Camera-type eye (tissue), 1 donor: Measurements from ENCODE around the gene XAF1. TPM values are rescaled to one million over a fixed set of nuclear protein-coding genes. Genes with fewer than 3 reads are reported as not detected.

Source experiments
- total RNA-seq: library from RNA; depleted of rRNA; stranded (reverse); fragments of >200 nt; gene quantifications from one replicate; pipeline ENCODE4 v1.2.3, GENCODE V29; 2014

XAF1 gene, protein sequence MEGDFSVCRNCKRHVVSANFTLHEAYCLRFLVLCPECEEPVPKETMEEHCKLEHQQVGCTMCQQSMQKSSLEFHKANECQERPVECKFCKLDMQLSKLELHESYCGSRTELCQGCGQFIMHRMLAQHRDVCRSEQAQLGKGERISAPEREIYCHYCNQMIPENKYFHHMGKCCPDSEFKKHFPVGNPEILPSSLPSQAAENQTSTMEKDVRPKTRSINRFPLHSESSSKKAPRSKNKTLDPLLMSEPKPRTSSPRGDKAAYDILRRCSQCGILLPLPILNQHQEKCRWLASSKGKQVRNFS
- 30.8 TPM for total RNA-seq

DNA sequence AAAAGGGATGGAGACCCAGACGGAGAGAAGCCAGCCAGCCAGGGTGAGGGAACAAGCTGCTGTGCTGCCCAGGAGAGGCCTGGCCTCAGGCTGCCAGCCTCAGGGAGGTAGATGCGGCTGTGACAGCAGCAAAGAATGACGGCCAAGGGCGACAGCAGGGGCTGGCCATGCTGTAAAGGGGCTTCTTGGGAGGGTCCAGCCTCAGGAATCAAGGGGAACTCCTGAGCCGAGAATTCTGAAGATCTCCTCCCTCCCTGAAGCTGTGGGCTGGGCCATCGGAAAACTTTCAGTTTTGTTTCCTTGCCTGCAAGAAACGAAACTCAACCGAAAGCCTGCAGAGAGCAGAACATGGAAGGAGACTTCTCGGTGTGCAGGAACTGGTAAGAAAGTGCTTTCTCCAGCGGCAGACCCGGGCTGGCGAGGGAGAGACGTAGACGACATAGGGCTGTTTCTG is at the start of gene XAF1:
Gene XAF1 (plus strand): TSS at position 316 of the 454 bp plus-strand sequence. CDS start 33 bp downstream, at position 349.

GRCh38 chr17:6713130-6713917 is 42.5 kb upstream of the XAF1 start, which contains the start of gene SLC13A5:
Gene SLC13A5, minus strand, starts transcription at chr17:6713369. Its CDS starts 36 bp downstream, at chr17:6713333.

GRCh38 chr17:6775871-6776405 is 20.1 kb downstream of the XAF1 start, which contains the start of gene FBXO39:
Gene FBXO39, plus strand, starts transcription at chr17:6776215. Its CDS starts 3,654 bp downstream, at chr17:6779869.

Other genes with a start within 250 kb of the XAF1 start
- gene PITPNM3, start 199.5 kb upstream of the XAF1 start, total RNA-seq, result 5.3 TPM
- gene KIAA0753, start 115.3 kb upstream of the XAF1 start, total RNA-seq, result 39.4 TPM
- 39.1 TPM for gene TXNDC17, start 115.0 kb upstream of the XAF1 start, total RNA-seq
- gene MED31, start 104.4 kb upstream of the XAF1 start, total RNA-seq, result 8.6 TPM
- gene C17orf100, start 104.3 kb upstream of the XAF1 start, total RNA-seq, result 3.5 TPM
- 3.6 TPM for gene SLC13A5, start 42.7 kb upstream of the XAF1 start, total RNA-seq
- gene FBXO39, start 20.2 kb downstream of the XAF1 start, total RNA-seq, result 0.22 TPM
- 2.3 TPM for gene TEKT1, start 75.7 kb downstream of the XAF1 start, total RNA-seq
- gene ALOX12, start 240.0 kb downstream of the XAF1 start, total RNA-seq, result 0.60 TPM